Keratinocyte (primary cell): ENCODE results near the gene OR52H1. TPM values are rescaled to one million over a fixed set of nuclear protein-coding genes. Genes with fewer than 3 reads are reported as not detected.

Experiments used
- DNase-seq: peaks from one replicate; pipeline ENCODE4 v3.0.0-alpha.2; 2011; ENCODE audit warnings: low read depth, missing footprints, low spot score
- FAIRE-seq: peaks from 2 replicates; lab custom pipeline; 2011; peaks lifted over from hg19 to GRCh38; lab: Jason Lieb, UNC
- H2AFZ ChIP-seq: 2 replicates; pipeline ENCODE4 v1.6.0; 2012; ENCODE audit warnings: low read length, control low read depth, inconsistent platforms; ENCODE audit not compliant: control insufficient read depth
- H3K27ac ChIP-seq: 2 replicates; pipeline ENCODE4 v1.5.1; 2011; ENCODE audit warnings: low read length; ENCODE audit not compliant: control insufficient read depth, insufficient read depth
- H3K27me3 ChIP-seq: 3 replicates; pipeline ENCODE4 v1.6.0; 2011; ENCODE audit warnings: low read length; ENCODE audit not compliant: control insufficient read depth, insufficient read depth; ENCODE audit errors: extremely low read depth
- H3K36me3 ChIP-seq, 2 experiments: 2 replicates in 1 of 2; 3 replicates in 1 of 2; pipeline ENCODE4 v1.5.1; 2011; ENCODE audit warnings: low read length in 2 of 2, mild to moderate bottlenecking in 1 of 2; ENCODE audit not compliant: control insufficient read depth in 2 of 2, insufficient read depth in 2 of 2; ENCODE audit errors: extremely low read depth in 1 of 2
- H3K4me1 ChIP-seq: 3 replicates; pipeline ENCODE4 v1.5.1; 2011; ENCODE audit warnings: low read length; ENCODE audit not compliant: control insufficient read depth, insufficient read depth; ENCODE audit errors: extremely low read depth
- H3K4me2 ChIP-seq: 3 replicates; pipeline ENCODE4 v1.6.0; 2011; ENCODE audit warnings: low read depth, low read length; ENCODE audit not compliant: control insufficient read depth, insufficient read depth; ENCODE audit errors: extremely low read depth
- H3K4me3 ChIP-seq, 3 experiments: fragments of 200-600 bp in 1 of 3; sonication (generic) in 1 of 3; 2 replicates in 2 of 3; 3 replicates in 1 of 3; pipeline ENCODE4 v1.5.1; 2011 to 2016; ENCODE audit warnings: low read length in 3 of 3, mild to moderate bottlenecking in 3 of 3, control low read depth in 2 of 3, inconsistent platforms in 1 of 3, low read depth in 1 of 3, mixed read lengths in 1 of 3, mixed run types in 1 of 3, moderate library complexity in 1 of 3; ENCODE audit not compliant: control insufficient read depth in 2 of 3, insufficient read depth in 2 of 3; ENCODE audit errors: extremely low read depth in 1 of 3
- H3K79me2 ChIP-seq: 2 replicates; pipeline ENCODE4 v1.6.0; 2012; ENCODE audit warnings: low read length; ENCODE audit not compliant: control insufficient read depth, insufficient read depth
- H3K9ac ChIP-seq: 3 replicates; pipeline ENCODE4 v1.6.0; 2011; ENCODE audit warnings: low read length; ENCODE audit not compliant: control insufficient read depth, insufficient read depth; ENCODE audit errors: extremely low read depth
- H3K9me1 ChIP-seq: 3 replicates; pipeline ENCODE4 v1.6.0; 2011; ENCODE audit warnings: low read length; ENCODE audit not compliant: control insufficient read depth, insufficient read depth; ENCODE audit errors: extremely low read depth
- H3K9me3 ChIP-seq: 2 replicates; pipeline ENCODE4 v1.5.1; 2012; ENCODE audit warnings: low read depth, low read length; ENCODE audit not compliant: control insufficient read depth
- H4K20me1 ChIP-seq: 3 replicates; pipeline ENCODE4 v1.6.0; 2011; ENCODE audit warnings: low read length; ENCODE audit not compliant: control insufficient read depth, insufficient read depth; ENCODE audit errors: extremely low read depth
- EZH2 ChIP-seq: IDR thresholded peaks from one replicate; pipeline ENCODE4 v1.6.1; 2012; ENCODE audit warnings: inconsistent platforms, mild to moderate bottlenecking, low read length, moderate library complexity
- dilution Hi-C: fragments of 300-500 bp; cut with MboI; formaldehyde crosslinking; loops from one replicate; pipeline ENCODE4 v1.7.0; 2020; ENCODE audit warnings: low sequenced_read_pairs; ENCODE audit not compliant: extremely low pct_ligation_motif_present
- polyA plus RNA-seq, 5 experiments: library from polyadenylated mRNA; depleted of rRNA in 3 of 5; stranded (reverse) in 3 of 5; stranded (forward) in 1 of 5; unstranded in 1 of 5; fragments of >200 nt; gene quantifications; 1 replicate in 1 of 5; 2 replicates in 3 of 5; 3 replicates in 1 of 5; pipeline versions ENCODE4 v1.2.1 to v1.2.3, GENCODE V29; 2011 to 2012; ENCODE audit warnings: missing spikeins in 2 of 5, low read depth in 1 of 5, low replicate concordance in 1 of 5
- TF ChIP-seq, protein P1 (sequence below), 3 experiments: IDR thresholded peaks in 1 of 3; conservative IDR thresholded peaks in 1 of 3; optimal IDR thresholded peaks in 1 of 3; 2 replicates in 2 of 3; 3 replicates in 1 of 3; pipeline versions ENCODE3 to v1.5.1; 2011; ENCODE audit warnings: low read length in 3 of 3, mild to moderate bottlenecking in 3 of 3, moderate library complexity in 2 of 3, control low read depth in 1 of 3, inconsistent platforms in 1 of 3; ENCODE audit not compliant: insufficient read depth in 2 of 3; ENCODE audit errors: extremely low read depth in 1 of 3

The OR52H1 gene
- polyA plus RNA-seq, 1 donor (not counting 4 experiments of a cell fraction or from before 2014, with no cell fraction given) = not detected

DNA sequence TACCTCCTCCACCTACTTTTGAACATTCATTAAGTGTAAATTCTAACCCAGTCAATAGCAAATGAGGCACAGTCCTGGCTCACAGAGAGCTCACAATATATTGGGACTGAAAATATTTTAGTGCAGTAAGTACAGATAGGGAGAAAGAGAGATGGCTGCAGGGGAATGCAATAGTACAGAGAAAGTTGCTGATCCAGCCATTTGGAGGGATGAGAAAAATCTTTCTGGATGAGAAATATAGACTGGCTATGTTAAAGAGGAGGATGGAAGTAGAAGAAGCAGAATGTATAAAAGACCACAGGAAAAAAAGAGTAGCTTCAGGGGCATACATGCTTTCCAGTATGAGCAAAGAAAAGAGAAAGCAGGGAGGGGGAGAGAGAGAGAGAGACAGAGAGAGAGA lies 28.8 kb upstream of the OR52H1 start:
- dilution Hi-C loops = no loop called here
- no peaks in the 10 kb centered on the region for H3K9me3 ChIP-seq
- FAIRE-seq = no peak

DNA sequence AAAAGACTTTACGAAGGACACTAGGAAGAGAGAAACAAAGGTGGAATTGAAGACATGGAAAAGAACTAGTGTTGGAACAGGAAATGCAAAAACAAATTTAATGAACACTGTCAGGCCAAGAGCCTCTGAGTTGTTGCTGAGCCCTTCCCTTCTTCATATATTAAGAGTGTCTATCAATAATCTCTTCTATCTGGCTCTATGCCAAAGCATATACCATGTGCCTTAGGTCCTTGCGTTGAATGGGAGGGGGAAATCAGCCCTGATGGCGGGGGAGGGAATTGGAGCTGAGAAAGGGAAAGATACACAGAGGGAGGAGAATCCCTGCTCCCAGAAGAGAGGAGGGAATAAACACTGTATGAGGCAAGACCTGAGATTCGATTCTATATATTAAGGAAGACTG lies 26.8 kb upstream of the OR52H1 start:
- no peak overlapping the region for H2AFZ ChIP-seq
- no peak overlapping the region for H3K9ac ChIP-seq
- H3K4me2 ChIP-seq = no peak overlapping the region
- H3K9me3 ChIP-seq = no peaks in the 10 kb centered on the region
- H3K27me3 ChIP-seq = no peaks in the 10 kb centered on the region
- no peak for TF ChIP-seq EZH2
- TF ChIP-seq, protein P1, sequence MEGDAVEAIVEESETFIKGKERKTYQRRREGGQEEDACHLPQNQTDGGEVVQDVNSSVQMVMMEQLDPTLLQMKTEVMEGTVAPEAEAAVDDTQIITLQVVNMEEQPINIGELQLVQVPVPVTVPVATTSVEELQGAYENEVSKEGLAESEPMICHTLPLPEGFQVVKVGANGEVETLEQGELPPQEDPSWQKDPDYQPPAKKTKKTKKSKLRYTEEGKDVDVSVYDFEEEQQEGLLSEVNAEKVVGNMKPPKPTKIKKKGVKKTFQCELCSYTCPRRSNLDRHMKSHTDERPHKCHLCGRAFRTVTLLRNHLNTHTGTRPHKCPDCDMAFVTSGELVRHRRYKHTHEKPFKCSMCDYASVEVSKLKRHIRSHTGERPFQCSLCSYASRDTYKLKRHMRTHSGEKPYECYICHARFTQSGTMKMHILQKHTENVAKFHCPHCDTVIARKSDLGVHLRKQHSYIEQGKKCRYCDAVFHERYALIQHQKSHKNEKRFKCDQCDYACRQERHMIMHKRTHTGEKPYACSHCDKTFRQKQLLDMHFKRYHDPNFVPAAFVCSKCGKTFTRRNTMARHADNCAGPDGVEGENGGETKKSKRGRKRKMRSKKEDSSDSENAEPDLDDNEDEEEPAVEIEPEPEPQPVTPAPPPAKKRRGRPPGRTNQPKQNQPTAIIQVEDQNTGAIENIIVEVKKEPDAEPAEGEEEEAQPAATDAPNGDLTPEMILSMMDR (optimal IDR thresholded peaks at IDR 0.05 in 1 of 3, IDR thresholded peaks at IDR 0.05 in 1 of 3, conservative IDR thresholded peaks at IDR 0.05 in 1 of 3; ENCODE audit: extremely low read depth in 1 of 3, insufficient read depth in 2 of 3, low read length in 3 of 3) = no peak
- no peak for FAIRE-seq
- no peaks in the 10 kb centered on the region for H3K4me1 ChIP-seq
- no peaks in the 10 kb centered on the region for H3K79me2 ChIP-seq
- H4K20me1 ChIP-seq = no peaks in the 10 kb centered on the region
- no peaks in the 10 kb centered on the region for H3K9me1 ChIP-seq
- no peak for DNase-seq
- dilution Hi-C loops = no loop called here
- H3K27ac ChIP-seq = no peak overlapping the region
- no peaks in the 10 kb centered on the region for H3K36me3 ChIP-seq
- H3K4me3 ChIP-seq = no peak overlapping the region

More for the DNA sequence above, 28.8 kb upstream of the OR52H1 start:
- no peak overlapping the region for H3K4me2 ChIP-seq
- no peak overlapping the region for H3K4me3 ChIP-seq
- no peak overlapping the region for H3K9ac ChIP-seq
- H3K4me1 ChIP-seq = no peaks in the 10 kb centered on the region
- no peak overlapping the region for H2AFZ ChIP-seq
- no peak for TF ChIP-seq EZH2
- TF ChIP-seq, protein P1 (optimal IDR thresholded peaks at IDR 0.05 in 1 of 3, IDR thresholded peaks at IDR 0.05 in 1 of 3, conservative IDR thresholded peaks at IDR 0.05 in 1 of 3; ENCODE audit: extremely low read depth in 1 of 3, insufficient read depth in 2 of 3, low read length in 3 of 3) = no peak
- H4K20me1 ChIP-seq = no peaks in the 10 kb centered on the region
- no peak overlapping the region for H3K27ac ChIP-seq
- H3K27me3 ChIP-seq = no peaks in the 10 kb centered on the region
- H3K9me1 ChIP-seq = no peaks in the 10 kb centered on the region
- no peaks in the 10 kb centered on the region for H3K79me2 ChIP-seq
- no peak for DNase-seq
- H3K36me3 ChIP-seq = no peaks in the 10 kb centered on the region
